ENCODE data around the gene GPR153. TPM values are rescaled to one million over a fixed set of nuclear protein-coding genes. Genes with fewer than 3 reads are reported as not detected.

Gene GPR153
- total and polyA plus RNA-seq, 2 of the 13 experiments (the other 11 are each of a cell fraction or from before 2014, with no cell fraction given): 0.22 to 0.31 TPM

GRCh38 chr1:6259491-6260362 is 1.2 kb downstream of the GPR153 start (continued):
- TF ChIP-seq ZNF577 (CRISPR knock-in tag; IDR thresholded peaks at IDR 0.05; ENCODE audit: borderline replicate concordance, low read depth) (no peak), DNMT3B (CRISPR knock-in tag; conservative IDR thresholded peaks at IDR 0.05) (no peak), HOXA3 (CRISPR knock-in tag; IDR thresholded peaks at IDR 0.05) (peak; percentile 53; the same call in 1 of the 2 replicates), CHD2 (IDR thresholded peaks at IDR 0.05; ENCODE audit: low read depth, low read length) (no peak), ZBTB8A (CRISPR knock-in tag; IDR thresholded peaks at IDR 0.05; ENCODE audit: borderline replicate concordance, low read depth) (no peak), ZNF124 (CRISPR knock-in tag; IDR thresholded peaks at IDR 0.05) (no peak), FOXP1 (IDR thresholded peaks at IDR 0.05) (no peak), FOXP1 (CRISPR knock-in tag; IDR thresholded peaks at IDR 0.05) (no peak), RBM39 (IDR thresholded peaks at IDR 0.05; ENCODE audit: low read depth, low read length, poor library complexity, severe bottlenecking) (peak; percentile 24), ZBTB7B (CRISPR knock-in tag; IDR thresholded peaks at IDR 0.05) (0 out of 2 replicates have a peak, but pooled peaks have one; percentile 32), HNRNPL (IDR thresholded peaks at IDR 0.05; ENCODE audit: low read depth, low read length) (no peak), FLYWCH1 (CRISPR knock-in tag; IDR thresholded peaks at IDR 0.05) (no peak), MTF2 (CRISPR knock-in tag; IDR thresholded peaks at IDR 0.05; ENCODE audit: borderline replicate concordance) (no peak), AGO1 (IDR thresholded peaks at IDR 0.05; ENCODE audit: low read depth, low read length, poor library complexity, severe bottlenecking) (no peak), WIZ (CRISPR knock-in tag; IDR thresholded peaks at IDR 0.05) (no peak), ZNF317 (CRISPR knock-in tag; IDR thresholded peaks at IDR 0.05) (no peak), RXRB (CRISPR knock-in tag; IDR thresholded peaks at IDR 0.05; ENCODE audit: borderline replicate concordance) (no peak)
- TF ChIP-seq, protein P1, sequence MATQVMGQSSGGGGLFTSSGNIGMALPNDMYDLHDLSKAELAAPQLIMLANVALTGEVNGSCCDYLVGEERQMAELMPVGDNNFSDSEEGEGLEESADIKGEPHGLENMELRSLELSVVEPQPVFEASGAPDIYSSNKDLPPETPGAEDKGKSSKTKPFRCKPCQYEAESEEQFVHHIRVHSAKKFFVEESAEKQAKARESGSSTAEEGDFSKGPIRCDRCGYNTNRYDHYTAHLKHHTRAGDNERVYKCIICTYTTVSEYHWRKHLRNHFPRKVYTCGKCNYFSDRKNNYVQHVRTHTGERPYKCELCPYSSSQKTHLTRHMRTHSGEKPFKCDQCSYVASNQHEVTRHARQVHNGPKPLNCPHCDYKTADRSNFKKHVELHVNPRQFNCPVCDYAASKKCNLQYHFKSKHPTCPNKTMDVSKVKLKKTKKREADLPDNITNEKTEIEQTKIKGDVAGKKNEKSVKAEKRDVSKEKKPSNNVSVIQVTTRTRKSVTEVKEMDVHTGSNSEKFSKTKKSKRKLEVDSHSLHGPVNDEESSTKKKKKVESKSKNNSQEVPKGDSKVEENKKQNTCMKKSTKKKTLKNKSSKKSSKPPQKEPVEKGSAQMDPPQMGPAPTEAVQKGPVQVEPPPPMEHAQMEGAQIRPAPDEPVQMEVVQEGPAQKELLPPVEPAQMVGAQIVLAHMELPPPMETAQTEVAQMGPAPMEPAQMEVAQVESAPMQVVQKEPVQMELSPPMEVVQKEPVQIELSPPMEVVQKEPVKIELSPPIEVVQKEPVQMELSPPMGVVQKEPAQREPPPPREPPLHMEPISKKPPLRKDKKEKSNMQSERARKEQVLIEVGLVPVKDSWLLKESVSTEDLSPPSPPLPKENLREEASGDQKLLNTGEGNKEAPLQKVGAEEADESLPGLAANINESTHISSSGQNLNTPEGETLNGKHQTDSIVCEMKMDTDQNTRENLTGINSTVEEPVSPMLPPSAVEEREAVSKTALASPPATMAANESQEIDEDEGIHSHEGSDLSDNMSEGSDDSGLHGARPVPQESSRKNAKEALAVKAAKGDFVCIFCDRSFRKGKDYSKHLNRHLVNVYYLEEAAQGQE (IDR thresholded peaks at IDR 0.05; ENCODE audit: borderline replicate concordance in 1 of 2, low read depth in 1 of 2, low read length in 2 of 2): no peak
- TF ChIP-seq, protein P2, sequence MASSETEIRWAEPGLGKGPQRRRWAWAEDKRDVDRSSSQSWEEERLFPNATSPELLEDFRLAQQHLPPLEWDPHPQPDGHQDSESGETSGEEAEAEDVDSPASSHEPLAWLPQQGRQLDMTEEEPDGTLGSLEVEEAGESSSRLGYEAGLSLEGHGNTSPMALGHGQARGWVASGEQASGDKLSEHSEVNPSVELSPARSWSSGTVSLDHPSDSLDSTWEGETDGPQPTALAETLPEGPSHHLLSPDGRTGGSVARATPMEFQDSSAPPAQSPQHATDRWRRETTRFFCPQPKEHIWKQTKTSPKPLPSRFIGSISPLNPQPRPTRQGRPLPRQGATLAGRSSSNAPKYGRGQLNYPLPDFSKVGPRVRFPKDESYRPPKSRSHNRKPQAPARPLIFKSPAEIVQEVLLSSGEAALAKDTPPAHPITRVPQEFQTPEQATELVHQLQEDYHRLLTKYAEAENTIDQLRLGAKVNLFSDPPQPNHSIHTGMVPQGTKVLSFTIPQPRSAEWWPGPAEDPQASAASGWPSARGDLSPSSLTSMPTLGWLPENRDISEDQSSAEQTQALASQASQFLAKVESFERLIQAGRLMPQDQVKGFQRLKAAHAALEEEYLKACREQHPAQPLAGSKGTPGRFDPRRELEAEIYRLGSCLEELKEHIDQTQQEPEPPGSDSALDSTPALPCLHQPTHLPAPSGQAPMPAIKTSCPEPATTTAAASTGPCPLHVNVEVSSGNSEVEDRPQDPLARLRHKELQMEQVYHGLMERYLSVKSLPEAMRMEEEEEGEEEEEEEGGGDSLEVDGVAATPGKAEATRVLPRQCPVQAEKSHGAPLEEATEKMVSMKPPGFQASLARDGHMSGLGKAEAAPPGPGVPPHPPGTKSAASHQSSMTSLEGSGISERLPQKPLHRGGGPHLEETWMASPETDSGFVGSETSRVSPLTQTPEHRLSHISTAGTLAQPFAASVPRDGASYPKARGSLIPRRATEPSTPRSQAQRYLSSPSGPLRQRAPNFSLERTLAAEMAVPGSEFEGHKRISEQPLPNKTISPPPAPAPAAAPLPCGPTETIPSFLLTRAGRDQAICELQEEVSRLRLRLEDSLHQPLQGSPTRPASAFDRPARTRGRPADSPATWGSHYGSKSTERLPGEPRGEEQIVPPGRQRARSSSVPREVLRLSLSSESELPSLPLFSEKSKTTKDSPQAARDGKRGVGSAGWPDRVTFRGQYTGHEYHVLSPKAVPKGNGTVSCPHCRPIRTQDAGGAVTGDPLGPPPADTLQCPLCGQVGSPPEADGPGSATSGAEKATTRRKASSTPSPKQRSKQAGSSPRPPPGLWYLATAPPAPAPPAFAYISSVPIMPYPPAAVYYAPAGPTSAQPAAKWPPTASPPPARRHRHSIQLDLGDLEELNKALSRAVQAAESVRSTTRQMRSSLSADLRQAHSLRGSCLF (CRISPR knock-in tag; IDR thresholded peaks at IDR 0.05; ENCODE audit: borderline replicate concordance): no peak
- TF ChIP-seq, protein P3, sequence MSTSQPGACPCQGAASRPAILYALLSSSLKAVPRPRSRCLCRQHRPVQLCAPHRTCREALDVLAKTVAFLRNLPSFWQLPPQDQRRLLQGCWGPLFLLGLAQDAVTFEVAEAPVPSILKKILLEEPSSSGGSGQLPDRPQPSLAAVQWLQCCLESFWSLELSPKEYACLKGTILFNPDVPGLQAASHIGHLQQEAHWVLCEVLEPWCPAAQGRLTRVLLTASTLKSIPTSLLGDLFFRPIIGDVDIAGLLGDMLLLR (CRISPR knock-in tag; IDR thresholded peaks at IDR 0.05): no peak
- TF ChIP-seq, protein P4, sequence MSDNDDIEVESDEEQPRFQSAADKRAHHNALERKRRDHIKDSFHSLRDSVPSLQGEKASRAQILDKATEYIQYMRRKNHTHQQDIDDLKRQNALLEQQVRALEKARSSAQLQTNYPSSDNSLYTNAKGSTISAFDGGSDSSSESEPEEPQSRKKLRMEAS (IDR thresholded peaks at IDR 0.05): peak; percentile 54; the same call in 1 of the 2 replicates

Data from HepG2 (cell line).